ENCODE measurements around the gene NDUFS8.

DNA sequence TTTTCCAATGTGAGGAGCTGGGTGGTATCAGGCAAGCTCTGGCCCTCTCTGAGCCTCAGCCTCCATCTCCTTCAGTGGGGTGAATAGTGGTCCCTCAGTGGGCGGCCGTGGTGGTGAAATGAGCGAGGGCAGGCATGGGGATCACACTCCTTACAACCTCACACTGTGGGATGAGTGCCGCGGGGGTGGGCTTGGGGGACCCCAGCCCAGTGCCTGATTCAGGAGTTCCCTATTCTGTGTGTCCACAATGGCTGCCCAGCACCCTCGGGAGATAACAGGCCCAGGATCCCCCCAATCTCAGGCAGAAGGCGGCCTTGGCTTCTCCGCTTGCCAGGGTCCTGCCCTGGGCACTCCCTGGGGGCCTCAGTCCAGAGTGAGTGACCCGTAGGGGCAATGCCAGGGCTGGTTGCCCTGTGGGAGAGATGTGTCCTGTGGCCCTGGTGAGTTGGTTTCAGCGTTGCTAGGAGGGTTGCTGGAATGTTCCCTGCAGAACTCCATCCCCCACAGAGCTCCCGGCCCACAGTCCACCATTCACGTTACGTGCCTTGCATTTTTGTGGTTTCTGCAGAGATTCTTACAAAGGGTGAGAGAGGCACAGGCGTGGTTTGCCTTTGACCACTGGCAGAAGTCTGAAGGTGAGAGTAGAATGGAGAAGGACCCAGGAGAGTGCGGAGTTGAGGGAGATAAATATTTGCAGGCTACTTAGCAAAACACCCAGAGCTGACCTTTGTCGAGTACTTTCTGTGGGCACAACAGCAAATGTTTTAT lies 17.5 kb upstream of the NDUFS8 start:
- TF ChIP-seq, protein P1, sequence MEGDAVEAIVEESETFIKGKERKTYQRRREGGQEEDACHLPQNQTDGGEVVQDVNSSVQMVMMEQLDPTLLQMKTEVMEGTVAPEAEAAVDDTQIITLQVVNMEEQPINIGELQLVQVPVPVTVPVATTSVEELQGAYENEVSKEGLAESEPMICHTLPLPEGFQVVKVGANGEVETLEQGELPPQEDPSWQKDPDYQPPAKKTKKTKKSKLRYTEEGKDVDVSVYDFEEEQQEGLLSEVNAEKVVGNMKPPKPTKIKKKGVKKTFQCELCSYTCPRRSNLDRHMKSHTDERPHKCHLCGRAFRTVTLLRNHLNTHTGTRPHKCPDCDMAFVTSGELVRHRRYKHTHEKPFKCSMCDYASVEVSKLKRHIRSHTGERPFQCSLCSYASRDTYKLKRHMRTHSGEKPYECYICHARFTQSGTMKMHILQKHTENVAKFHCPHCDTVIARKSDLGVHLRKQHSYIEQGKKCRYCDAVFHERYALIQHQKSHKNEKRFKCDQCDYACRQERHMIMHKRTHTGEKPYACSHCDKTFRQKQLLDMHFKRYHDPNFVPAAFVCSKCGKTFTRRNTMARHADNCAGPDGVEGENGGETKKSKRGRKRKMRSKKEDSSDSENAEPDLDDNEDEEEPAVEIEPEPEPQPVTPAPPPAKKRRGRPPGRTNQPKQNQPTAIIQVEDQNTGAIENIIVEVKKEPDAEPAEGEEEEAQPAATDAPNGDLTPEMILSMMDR (IDR thresholded peaks at IDR 0.05; ENCODE audit: poor library complexity): no peak
- no peak for TF ChIP-seq EZH2phosphoT487 (IDR thresholded peaks at IDR 0.05; ENCODE audit: low read depth, severe bottlenecking, unreplicated experiment)
- no peak for TF ChIP-seq EZH2 (IDR thresholded peaks at IDR 0.05; ENCODE audit: borderline replicate concordance)
